Ishikawa (cell line): ENCODE data around the gene MOB4.

Source experiments
- CEBPB ChIP-seq: IDR thresholded peaks from 2 replicates; pipeline ENCODE4 v1.6.1; 2012
- CREB1 ChIP-seq: IDR thresholded peaks from 2 replicates; pipeline ENCODE4 v1.6.1; 2012; ENCODE audit warnings: low read depth
- EGR1 ChIP-seq: IDR thresholded peaks from 2 replicates; pipeline ENCODE4 v1.6.1; 2012
- NFIC ChIP-seq: IDR thresholded peaks from 2 replicates; pipeline ENCODE4 v1.6.1; 2012
- RAD21 ChIP-seq: IDR thresholded peaks from 2 replicates; pipeline ENCODE4 v1.6.1; 2012; ENCODE audit warnings: low read depth
- TAF1 ChIP-seq: IDR thresholded peaks from 2 replicates; pipeline ENCODE4 v1.6.1; 2012; ENCODE audit warnings: low read depth, mild to moderate bottlenecking
- USF1 ChIP-seq: IDR thresholded peaks from 2 replicates; pipeline ENCODE4 v1.6.1; 2012
- TF ChIP-seq, protein P1 (sequence below): IDR thresholded peaks from 2 replicates; pipeline ENCODE4 v1.6.1; 2012; ENCODE audit warnings: low read depth, mild to moderate bottlenecking
- TF ChIP-seq, protein P2 (sequence below): IDR thresholded peaks from 2 replicates; pipeline ENCODE4 v1.6.1; 2012

DNA sequence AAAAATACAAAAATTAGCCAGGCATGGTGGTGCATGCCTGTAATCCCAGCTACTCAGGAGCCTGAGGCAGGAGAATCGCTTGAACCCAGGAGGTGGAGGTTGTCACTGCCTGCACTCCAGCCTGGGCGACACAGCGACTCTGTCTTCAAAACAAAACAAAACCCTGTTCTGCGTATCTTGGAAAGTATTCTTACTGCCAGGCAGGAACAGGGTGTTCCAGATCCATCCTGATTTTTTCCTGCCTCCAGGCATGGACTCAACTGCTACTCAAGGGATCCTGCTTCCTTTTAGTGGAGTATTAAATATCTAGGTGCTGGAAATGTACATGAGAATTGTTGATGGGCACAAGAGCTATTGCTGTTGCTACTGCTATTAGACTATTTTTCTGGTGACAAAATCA lies 28.5 kb upstream of the MOB4 start:
- TF ChIP-seq RAD21 (no peak), EGR1 (no peak), CREB1 (no peak), NFIC (no peak), TAF1 (no peak), CEBPB (no peak), USF1 (no peak)
- TF ChIP-seq, protein P1, sequence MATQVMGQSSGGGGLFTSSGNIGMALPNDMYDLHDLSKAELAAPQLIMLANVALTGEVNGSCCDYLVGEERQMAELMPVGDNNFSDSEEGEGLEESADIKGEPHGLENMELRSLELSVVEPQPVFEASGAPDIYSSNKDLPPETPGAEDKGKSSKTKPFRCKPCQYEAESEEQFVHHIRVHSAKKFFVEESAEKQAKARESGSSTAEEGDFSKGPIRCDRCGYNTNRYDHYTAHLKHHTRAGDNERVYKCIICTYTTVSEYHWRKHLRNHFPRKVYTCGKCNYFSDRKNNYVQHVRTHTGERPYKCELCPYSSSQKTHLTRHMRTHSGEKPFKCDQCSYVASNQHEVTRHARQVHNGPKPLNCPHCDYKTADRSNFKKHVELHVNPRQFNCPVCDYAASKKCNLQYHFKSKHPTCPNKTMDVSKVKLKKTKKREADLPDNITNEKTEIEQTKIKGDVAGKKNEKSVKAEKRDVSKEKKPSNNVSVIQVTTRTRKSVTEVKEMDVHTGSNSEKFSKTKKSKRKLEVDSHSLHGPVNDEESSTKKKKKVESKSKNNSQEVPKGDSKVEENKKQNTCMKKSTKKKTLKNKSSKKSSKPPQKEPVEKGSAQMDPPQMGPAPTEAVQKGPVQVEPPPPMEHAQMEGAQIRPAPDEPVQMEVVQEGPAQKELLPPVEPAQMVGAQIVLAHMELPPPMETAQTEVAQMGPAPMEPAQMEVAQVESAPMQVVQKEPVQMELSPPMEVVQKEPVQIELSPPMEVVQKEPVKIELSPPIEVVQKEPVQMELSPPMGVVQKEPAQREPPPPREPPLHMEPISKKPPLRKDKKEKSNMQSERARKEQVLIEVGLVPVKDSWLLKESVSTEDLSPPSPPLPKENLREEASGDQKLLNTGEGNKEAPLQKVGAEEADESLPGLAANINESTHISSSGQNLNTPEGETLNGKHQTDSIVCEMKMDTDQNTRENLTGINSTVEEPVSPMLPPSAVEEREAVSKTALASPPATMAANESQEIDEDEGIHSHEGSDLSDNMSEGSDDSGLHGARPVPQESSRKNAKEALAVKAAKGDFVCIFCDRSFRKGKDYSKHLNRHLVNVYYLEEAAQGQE: no peak
- TF ChIP-seq, protein P2, sequence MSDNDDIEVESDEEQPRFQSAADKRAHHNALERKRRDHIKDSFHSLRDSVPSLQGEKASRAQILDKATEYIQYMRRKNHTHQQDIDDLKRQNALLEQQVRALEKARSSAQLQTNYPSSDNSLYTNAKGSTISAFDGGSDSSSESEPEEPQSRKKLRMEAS: no peak
